ENCODE results near the gene UNC79. TPM values are rescaled to one million over a fixed set of nuclear protein-coding genes. Genes with fewer than 3 reads are reported as not detected.
A peak's percentile ranks its signal among the peaks of the same experiment; 100 is the strongest.

UNC79 gene
- total RNA-seq, 1 experiment from 2014 or later = not detected

DNA sequence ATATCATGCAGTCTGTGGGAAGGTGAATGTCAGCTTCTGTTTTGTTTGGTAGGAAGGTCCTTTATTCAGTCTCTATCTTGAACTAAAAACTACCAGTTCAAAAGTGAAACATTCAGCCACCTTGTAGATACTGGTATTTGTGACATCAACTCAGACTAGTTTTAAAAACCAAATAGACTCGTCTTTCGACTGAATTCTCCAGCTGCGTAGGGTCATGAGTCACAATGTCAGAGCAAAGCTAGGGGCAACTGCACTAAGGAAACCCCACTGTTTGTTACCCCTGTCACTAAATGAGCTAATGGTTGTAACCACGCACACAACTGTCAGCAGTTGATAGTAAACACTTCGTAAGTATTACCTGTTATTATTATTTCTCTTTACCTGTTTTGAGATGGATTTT is 212.9 kb downstream of the UNC79 start:
- DNase-seq (no peak), ATAC-seq (no peak)
- TF ChIP-seq EZH2 (IDR thresholded peaks at IDR 0.05; ENCODE audit: low read length, unreplicated experiment) (no peak), EZH2phosphoT487 (IDR thresholded peaks at IDR 0.05; ENCODE audit: borderline replicate concordance, low read length) (no peak)
- TF ChIP-seq, protein P1, sequence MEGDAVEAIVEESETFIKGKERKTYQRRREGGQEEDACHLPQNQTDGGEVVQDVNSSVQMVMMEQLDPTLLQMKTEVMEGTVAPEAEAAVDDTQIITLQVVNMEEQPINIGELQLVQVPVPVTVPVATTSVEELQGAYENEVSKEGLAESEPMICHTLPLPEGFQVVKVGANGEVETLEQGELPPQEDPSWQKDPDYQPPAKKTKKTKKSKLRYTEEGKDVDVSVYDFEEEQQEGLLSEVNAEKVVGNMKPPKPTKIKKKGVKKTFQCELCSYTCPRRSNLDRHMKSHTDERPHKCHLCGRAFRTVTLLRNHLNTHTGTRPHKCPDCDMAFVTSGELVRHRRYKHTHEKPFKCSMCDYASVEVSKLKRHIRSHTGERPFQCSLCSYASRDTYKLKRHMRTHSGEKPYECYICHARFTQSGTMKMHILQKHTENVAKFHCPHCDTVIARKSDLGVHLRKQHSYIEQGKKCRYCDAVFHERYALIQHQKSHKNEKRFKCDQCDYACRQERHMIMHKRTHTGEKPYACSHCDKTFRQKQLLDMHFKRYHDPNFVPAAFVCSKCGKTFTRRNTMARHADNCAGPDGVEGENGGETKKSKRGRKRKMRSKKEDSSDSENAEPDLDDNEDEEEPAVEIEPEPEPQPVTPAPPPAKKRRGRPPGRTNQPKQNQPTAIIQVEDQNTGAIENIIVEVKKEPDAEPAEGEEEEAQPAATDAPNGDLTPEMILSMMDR (conservative IDR thresholded peaks at IDR 0.05; ENCODE audit: low read depth, low read length) = no peak
- Histone ChIP-seq H3K4me2 (ENCODE audit: low read length) (no peak overlapping the region), H2AFZ (ENCODE audit: low read length) (no peak overlapping the region), H3K9me3 (ENCODE audit: low read length) (no peaks in the 10 kb centered on the region), H3K36me3 (ENCODE audit: low read depth, low read length) (no peaks in the 10 kb centered on the region), H3F3A (ENCODE audit: low read length, unreplicated experiment) (no peaks in the 10 kb centered on the region), H3K27me3 (ENCODE audit: low read length) (peaks cover 54% of the 10 kb centered on the region), H3K9me2 (replicated peaks; ENCODE audit: low read length) (no peaks in the 10 kb centered on the region), H3K9ac (ENCODE audit: low read length) (no peak overlapping the region), H3K27ac (ENCODE audit: low read length) (no peak overlapping the region), H4K20me1 (ENCODE audit: low read length) (no peaks in the 10 kb centered on the region), H3K4me1 (ENCODE audit: insufficient read depth, low read length) (no peaks in the 10 kb centered on the region), H3K79me2 (ENCODE audit: low read length) (no peaks in the 10 kb centered on the region), H3K4me3 (ENCODE audit: low read length) (no peak overlapping the region)
- intact Hi-C loops (cut with micrococcal nuclease) = no loop called here
- CTCF ChIA-PET = no interaction called here
- BruUV-seq (replicated peaks) = no TSS peak
- POLR2A ChIA-PET (ENCODE audit: unreplicated experiment) = no interaction called here

DNA sequence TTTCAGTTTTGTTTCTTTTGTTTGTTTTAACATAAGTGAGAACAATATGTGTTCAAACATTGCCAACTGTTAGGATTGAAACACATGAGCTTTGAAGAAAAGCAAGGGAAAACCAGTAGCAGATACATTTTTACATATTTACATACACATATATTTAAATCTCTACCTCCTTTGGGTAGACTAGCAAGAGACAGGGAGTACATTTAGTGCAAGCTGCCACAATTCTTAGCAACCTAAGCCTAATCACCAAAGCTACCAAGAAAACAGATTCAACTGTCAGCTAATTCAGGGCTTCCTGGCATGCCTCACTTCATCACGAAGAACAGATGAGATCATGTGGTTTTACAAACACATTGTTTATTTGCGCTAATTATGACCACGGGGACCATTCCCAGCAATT is 214.5 kb downstream of the UNC79 start:
- ChIA-PET POLR2A (ENCODE audit: unreplicated experiment) (no interaction called here), CTCF (no interaction called here)
- no peak for ATAC-seq
- Histone ChIP-seq H3K9ac (ENCODE audit: low read length) (no peak overlapping the region), H3K9me3 (ENCODE audit: low read length) (no peaks in the 10 kb centered on the region), H3K27me3 (ENCODE audit: low read length) (peaks cover 42% of the 10 kb centered on the region), H3F3A (ENCODE audit: low read length, unreplicated experiment) (no peaks in the 10 kb centered on the region), H3K79me2 (ENCODE audit: low read length) (no peaks in the 10 kb centered on the region), H3K27ac (ENCODE audit: low read length) (no peak overlapping the region), H3K36me3 (ENCODE audit: low read depth, low read length) (no peaks in the 10 kb centered on the region), H3K9me2 (replicated peaks; ENCODE audit: low read length) (no peaks in the 10 kb centered on the region), H3K4me3 (ENCODE audit: low read length) (no peak overlapping the region), H3K4me1 (ENCODE audit: insufficient read depth, low read length) (no peaks in the 10 kb centered on the region), H3K4me2 (ENCODE audit: low read length) (no peak overlapping the region), H2AFZ (ENCODE audit: low read length) (no peak overlapping the region), H4K20me1 (ENCODE audit: low read length) (no peaks in the 10 kb centered on the region)
- TF ChIP-seq EZH2 (IDR thresholded peaks at IDR 0.05; ENCODE audit: low read length, unreplicated experiment) = no peak
- TF ChIP-seq, protein P1 (conservative IDR thresholded peaks at IDR 0.05; ENCODE audit: low read depth, low read length) = no peak
- TF ChIP-seq EZH2phosphoT487 (IDR thresholded peaks at IDR 0.05; ENCODE audit: borderline replicate concordance, low read length) = no peak
- no peak for DNase-seq
- BruUV-seq (replicated peaks) = no TSS peak
- intact Hi-C loops (cut with micrococcal nuclease) = no loop called here

DNA sequence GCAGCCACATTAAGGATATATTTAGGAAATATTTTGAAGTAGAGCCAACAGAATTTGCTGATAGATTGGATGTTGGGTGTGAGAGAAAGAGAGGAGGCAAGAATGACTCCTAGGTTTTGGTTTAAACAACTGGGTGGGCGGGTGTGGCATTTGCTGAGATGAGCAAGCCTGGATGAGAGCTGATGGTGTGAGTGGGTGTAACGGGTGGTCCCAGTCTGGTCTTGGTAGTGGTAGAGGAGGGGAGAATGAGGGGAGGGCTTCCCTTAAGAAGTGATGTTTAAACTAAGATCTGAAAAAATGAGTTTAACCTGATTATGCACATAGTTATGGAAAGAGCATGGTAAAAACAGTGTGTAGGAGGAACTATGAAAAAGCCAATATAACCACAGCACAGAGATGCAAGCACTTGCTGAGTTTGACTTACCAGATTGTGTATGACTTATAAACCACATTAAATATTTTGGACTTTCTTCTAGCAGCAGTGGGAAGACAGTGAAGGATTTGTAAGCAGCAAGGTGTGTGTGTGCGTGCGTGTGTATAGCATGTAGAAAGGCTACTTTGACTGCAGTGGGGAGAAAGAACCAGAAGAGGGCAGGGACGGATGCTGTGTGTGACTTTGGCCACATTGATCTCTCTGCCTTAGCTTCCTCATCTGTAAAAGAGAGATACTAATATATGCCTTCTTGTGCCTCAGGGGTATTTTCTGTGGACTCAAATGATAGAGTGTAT is 217.9 kb downstream of the UNC79 start:
- CTCF ChIA-PET = no interaction called here
- peak; percentile 44 for DNase-seq

More for the DNA sequence above, 217.9 kb downstream of the UNC79 start:
- H2AFZ ChIP-seq (ENCODE audit: low read length) = no peak overlapping the region
- no peak overlapping the region for H3K4me2 ChIP-seq (ENCODE audit: low read length)
- no peak overlapping the region for H3K27ac ChIP-seq (ENCODE audit: low read length)
- no peaks in the 10 kb centered on the region for H3K9me2 ChIP-seq (replicated peaks; ENCODE audit: low read length)
- no peaks in the 10 kb centered on the region for H3K4me1 ChIP-seq (ENCODE audit: insufficient read depth, low read length)
- no peaks in the 10 kb centered on the region for H3K9me3 ChIP-seq (ENCODE audit: low read length)
- no peaks in the 10 kb centered on the region for H3K36me3 ChIP-seq (ENCODE audit: low read depth, low read length)
- H3K9ac ChIP-seq (ENCODE audit: low read length) = no peak overlapping the region
- no peak overlapping the region for H3K4me3 ChIP-seq (ENCODE audit: low read length)
- H4K20me1 ChIP-seq (ENCODE audit: low read length) = no peaks in the 10 kb centered on the region
- intact Hi-C loops (cut with micrococcal nuclease) = no loop called here
- peak; percentile 78 for ATAC-seq
- POLR2A ChIA-PET (ENCODE audit: unreplicated experiment) = no interaction called here
- H3K79me2 ChIP-seq (ENCODE audit: low read length) = no peaks in the 10 kb centered on the region
- H3F3A ChIP-seq (ENCODE audit: low read length, unreplicated experiment) = no peaks in the 10 kb centered on the region
- no TSS peak for BruUV-seq (replicated peaks)
- H3K27me3 ChIP-seq (ENCODE audit: low read length) = peaks cover 19% of the 10 kb centered on the region
- TF ChIP-seq, protein P1 (conservative IDR thresholded peaks at IDR 0.05; ENCODE audit: low read depth, low read length) = peak; percentile 56
- TF ChIP-seq EZH2phosphoT487 (IDR thresholded peaks at IDR 0.05; ENCODE audit: borderline replicate concordance, low read length) = no peak

Measured in PC-3 (cell line).